GM21367 (cell line): ENCODE data around the gene ASB16.
A peak's percentile ranks its signal among the peaks of the same experiment; 100 is the strongest.

Experiments used
- ATAC-seq: cut with Tn5 transposase; IDR thresholded peaks from one replicate; pipeline ENCODE4 v1.9.1; 2021; ENCODE audit not compliant: unreplicated experiment

Gene ASB16

DNA sequence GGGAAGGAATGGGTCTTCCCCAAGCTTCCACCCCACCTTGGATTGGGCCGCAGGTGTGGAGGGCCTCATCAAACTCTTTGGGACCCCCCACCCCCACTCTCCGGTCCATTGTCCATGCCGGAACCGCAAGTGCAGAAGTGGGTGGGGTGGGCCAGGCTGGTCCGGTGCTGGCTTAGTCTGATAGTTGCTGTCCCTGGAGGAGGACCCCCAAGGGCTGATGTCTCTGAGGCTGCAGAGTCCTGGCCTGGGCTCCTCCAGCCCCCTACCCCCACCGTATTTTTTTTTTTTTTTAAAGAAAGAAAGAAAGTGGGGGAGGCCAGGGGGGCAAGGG, 36.3 kb downstream of the ASB16 start:
- ATAC-seq: no peak

DNA sequence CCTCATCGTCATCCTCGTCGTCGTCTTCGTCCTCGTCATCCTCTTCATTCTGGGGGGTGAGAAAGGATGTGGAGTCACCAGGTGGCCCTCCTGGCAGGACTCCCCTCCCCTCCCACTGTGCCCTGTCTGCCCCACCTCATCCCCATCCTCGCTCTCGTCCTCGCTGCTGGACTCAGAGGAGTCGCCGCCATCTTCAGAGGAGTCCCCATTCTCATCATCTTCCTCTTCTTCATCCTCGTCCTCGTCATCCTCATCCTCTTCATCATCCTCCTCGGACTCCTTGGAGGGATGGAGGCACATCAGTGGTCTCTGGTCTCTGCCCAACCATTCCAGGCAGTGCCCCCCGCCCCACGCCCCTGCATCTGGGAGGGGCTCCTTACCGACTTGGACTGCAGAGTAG, 36.8 kb downstream of the ASB16 start:
- ATAC-seq: no peak

- no peak for ATAC-seq
Measured at GRCh38 chr17:44207743-44208142, 37.2 kb downstream of the ASB16 start.

DNA sequence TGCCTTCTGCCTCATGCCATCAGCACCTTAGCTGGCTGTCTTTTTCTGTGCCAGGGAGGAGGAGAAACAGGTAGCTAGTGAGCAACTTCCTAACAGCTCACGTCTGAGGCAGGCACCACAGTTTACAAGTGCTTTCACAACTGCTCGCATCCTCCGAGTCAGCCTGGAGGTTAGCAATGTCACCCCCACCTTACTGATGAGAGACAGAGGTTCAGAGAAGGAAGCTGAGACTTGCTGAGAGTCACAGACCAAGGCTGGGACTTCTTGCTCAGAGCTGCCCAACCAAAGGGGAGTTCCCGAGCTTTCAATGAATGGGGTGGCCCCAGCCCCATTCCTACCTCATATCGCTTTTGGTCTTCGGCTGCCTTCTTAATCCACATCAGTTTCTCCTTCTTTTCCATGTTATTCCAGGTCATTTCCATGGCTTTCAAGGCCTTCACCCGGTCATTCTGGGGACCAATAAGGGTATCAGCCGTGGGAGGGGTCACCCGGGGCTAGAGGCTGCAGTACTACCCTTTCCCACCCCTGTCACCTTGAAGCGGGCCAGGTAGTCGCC, 39.4 kb downstream of the ASB16 start:
- no peak for ATAC-seq

DNA sequence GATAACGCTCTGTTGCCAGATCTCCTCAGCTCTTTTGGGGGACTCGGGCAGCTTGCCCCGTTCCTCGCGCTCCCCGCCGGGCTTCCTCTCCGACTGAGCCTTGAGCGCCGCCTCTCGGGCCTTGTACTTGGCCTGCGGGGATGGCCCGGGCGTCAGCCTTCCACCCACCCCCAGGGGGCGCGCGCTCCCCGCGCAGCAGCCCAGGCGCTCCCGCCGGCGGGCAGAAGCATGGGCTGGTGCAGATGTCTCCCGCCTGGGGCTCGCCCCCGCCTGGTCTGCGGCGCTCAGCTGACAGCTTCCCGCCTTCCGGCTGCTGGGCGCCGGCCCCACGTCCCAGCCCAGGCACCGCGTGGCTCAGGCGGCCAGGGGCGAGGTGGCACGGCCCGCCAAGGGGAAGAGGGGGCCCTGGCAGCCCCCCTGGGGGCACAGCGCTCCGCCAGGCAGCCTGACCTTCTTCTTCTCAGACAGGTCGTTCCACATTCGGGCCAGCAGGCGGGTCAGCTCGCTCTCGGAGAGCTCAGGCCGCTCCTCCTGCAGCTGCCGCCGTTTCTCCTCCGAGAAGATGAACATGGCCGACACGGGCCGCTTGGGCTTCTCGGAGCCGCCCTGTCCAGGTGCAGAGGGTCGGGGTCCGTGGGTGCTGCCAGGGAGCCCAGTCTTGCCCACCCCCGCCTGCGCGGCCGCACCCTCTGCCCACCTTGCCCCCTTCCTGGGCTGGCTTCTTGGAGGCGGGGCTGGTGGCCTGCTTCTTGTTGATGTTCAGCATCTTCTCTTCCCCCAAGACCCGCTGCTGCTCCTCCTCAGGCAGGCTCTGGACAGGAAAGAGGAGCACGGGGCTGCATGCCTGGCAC, 40.1 kb downstream of the ASB16 start:
- peak; percentile 53 for ATAC-seq

GRCh38 chr17:44211281-44212265, 41.1 kb downstream of the ASB16 start:
- no peak for ATAC-seq

- no peak for ATAC-seq
Measured at GRCh38 chr17:44212507-44213402, 42.3 kb downstream of the ASB16 start.

- ATAC-seq: no peak
Measured at GRCh38 chr17:44213403-44214229, 43.1 kb downstream of the ASB16 start.

DNA sequence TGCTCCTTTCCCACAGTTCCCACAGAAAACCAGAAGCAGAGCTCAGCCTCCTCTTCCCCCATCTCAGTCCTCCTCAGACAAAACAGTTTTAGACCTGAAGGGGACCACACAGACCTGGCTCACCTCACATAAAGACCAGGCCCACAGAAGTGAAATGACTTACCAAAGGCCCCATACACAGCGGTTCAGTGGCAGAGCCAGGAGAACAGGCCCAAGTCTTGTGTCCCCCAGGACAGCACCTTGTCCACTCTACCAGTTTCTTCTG, 43.7 kb downstream of the ASB16 start:
- ATAC-seq: no peak

DNA sequence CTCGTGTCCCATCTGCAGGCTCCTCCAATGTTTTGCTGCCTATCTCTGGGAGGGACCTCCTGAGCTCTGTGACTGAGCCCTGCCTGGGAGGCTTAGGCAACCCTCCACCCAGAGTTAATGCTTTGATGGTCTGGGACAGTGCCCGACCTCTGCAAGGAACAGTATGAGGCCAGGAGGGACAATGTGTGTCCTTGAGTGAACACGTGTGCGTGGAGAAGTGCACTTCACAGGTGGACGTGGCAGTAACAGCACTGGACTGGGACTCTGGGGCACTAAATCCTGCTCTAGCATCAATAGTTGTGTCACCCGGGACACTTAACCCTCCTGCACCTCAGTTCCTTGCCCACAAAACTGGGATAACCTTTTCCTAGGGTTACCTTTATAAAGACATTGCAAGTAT, 44.4 kb downstream of the ASB16 start:
- ATAC-seq: no peak

DNA sequence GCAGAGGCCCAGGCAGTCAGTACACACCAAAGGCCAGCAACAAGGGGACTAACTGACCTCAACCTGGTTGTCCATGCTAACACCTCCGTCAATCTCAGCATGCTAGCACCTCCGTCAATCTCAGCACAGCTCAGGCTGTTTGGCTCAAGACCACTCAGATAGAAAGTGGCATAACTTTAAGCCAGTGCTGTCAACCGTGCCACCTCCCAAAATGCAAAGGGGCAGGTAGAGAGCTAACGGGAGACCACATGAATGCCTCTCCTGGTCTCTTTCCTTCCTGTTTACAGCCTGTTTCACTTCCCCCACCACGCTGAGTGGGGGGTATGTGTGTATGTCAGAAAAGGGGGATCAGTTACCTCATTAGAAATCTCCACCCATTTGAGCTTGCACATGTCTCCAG, 45.7 kb downstream of the ASB16 start:
- ATAC-seq: no peak

DNA sequence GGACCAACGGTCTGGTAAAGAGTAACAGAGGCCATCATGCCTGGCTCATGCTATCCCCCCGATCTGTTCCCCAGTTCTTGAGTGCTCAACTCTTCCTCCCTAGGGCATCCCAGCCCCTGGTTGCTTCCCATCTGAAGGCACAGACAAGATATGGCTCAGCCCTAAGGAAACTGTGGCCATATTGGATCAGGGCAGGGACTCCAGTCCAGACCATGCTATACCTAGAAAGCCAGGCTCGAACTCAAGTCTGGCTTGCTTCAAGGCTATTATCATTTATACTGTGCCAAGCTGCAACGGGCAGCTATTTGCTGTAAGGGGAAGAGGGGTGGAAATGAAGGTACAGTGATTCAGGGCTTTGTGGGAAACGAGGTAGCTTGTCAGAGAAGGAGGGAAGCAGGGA, 46.2 kb downstream of the ASB16 start:
- no peak for ATAC-seq

DNA sequence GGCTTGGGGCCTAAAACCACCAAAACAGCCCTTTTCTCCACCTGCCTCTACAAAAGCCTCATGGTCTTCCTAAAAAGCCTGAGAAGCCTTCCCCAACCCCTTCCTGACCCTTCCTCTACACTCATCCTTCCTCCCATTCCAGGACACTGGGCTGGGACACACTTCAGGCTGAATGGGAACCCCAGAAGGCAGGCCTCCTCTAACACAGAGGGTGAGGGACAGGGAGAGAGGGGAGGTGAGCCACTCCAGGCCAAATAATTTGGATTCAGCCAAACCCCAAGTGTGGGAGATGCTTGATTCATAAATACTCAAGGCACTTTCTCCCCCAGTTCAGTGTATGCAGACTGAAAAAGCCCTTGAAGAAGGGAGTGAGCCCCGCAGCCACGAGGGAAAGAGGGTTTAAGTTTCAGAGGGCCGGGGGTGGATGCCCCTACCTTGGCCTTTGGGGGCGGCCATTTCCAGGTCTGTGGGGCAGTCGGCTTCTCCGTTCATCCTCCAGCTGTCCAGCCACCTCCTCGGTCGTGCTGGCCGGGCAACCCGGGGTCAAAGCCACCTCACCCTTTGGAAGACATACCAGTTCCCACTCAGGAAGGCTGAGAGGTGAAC, 47.3 kb downstream of the ASB16 start:
- no peak for ATAC-seq

DNA sequence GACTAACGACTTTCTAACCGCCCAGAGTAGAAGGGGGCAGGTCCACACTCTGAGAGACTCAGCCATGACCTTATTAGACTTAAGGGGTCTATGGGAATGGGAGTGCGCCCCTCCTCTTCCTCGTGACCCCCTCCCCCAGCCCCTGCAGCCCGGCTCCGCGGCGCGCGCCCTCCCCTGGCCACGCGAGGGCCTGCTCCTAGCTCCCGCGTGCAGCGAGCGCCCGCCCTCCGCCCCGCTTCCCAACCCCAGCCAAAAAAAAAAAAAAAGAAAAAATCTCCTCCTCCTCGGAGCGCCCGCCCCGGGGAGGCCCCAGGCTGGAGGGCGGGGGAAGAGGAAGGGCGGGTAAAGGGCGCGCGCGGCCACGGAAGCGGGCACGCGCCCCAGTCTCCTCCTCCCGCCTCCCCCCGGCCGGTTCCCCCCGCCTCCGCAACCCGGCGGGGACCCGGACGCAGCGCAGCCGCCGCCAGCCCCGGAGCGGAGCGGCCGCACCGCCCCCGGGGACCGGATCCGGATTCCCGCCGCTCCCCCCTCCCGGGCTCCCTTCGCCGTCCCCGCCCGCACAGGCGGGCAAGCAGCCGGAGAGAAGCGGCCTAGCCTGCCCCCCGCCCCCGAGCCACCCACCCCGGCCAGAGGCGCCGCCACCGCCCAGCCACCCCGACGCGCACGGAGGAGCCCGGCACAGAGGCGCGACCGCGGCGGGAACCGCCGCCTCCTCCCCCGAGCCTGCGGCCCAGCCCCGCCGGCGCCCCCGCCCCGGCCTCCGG, 48.0 kb downstream of the ASB16 start:
- ATAC-seq: peak; percentile 21

GRCh38 chr17:44219108-44219615, 48.7 kb downstream of the ASB16 start:
- peak; percentile 20 for ATAC-seq

DNA sequence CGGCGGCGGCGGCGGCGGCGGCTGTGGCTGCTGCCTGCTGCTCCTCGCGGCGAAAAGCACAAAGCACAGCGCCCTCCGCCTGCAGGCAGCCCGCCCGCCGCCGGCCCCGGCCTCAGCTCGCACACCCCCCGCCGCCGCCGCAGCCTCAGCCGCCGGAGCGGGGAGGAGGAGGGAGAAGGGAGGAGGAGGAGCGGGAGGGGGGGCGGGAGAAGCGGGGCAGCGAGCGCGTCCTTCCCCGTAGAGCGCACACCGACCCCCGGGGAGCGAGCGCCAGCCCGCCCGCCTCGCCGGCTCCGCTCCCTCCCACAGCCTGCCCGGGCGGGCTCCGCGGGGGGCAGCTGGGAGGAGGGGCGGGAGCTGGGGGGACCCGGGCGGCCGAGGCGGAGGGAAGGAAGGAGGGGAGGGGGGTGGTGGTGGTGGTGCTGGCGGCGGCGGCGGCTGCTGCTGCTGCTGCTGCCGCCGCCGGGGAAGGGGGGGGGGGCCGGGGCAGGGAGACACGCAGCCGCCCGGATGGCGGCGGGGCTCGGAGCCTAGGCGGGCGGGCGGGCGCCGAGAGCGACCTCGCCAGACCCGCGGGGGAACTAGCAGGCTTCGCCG, 49.2 kb downstream of the ASB16 start, which contains the start of gene UBTF:
Gene UBTF, minus strand, starts transcription at position 60 of the 597 bp plus-strand sequence. CDS start 1,446 bp downstream, outside the sequence.
- no peak for ATAC-seq

DNA sequence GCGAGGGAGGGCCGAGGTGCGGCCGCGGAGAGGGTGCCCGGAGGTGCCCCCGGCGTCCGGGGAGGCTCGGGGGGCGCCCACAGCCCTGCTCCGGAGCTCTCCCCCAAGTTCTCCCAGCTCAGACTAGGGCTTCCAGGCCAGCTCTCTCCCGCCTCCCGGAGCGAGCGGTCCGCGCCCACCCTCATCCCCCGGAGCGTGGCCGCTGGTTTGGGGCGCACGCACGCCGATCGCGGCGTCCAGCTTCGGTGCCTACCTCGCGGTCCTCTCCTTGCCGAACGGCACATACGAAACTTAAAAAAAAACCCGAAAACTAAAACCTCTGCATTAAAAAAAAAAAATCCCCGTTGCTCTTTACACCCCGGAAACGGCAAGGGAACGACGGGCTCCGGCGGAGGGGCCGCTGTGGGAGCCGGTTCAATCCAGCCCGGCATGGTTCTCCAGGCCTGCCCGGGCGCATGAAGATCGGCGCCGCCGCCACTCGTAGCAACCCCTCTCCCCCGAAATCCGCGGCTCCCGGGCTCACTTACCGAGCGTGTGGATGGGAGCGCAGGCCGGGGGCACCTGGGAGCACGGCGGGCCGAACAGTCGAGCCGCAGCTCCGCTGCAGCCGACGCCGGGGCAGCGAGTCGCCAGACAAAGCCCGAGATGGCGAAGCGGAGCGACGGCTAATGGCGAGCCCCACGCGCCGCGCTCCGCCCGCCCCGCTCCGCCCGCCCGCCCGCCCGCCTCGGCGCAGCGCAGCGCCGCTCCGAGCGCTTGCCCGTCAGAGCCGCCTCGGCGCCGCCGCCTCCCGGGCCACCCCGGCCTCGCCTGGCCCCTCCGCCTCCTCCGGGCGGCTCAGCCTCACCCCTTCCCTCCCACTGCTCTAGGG, 49.9 kb downstream of the ASB16 start:
- no peak for ATAC-seq
